AG08396 (cell line): ENCODE data around the gene TVP23A.
"Not testable (repeated sequence)": the region's sequence is repeated elsewhere in the genome, so short reads cannot be mapped to it uniquely, and the experiment has no call there.

Experiments
- DNase-seq: peaks from one replicate; pipeline ENCODE4 v3.0.0; 2012; ENCODE audit warnings: low spot score, mixed read lengths

TVP23A gene

DNA sequence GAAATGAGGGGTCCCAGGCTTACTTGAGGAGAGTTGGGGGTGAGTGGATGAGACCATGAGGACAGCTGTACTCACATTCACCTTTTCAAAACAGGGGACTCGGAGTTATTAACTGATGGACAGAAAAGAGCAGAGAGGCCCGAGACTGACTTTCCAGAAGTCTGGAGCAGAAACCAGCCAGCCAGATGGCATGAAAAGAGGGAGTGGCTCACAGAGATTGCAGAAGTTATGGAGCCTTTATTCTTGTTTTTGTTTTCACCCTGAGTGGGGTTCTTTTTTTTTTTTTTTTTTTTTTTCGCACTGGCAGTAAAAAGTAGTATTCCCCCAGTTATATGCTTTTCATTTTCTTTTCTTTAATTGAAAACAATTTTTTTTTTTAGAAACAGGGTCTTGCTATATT is 18.9 kb downstream of the TVP23A start:
- DNase-seq: no peak

GRCh38 chr16:10791048-10791447 is 27.5 kb downstream of the TVP23A start:
- no peak for DNase-seq

GRCh38 chr16:10788630-10789029 is 30.0 kb downstream of the TVP23A start:
- not testable (repeated sequence) for DNase-seq

- DNase-seq: no peak
Measured at GRCh38 chr16:10787304-10787703, 31.3 kb downstream of the TVP23A start.

- DNase-seq: no peak
Measured at GRCh38 chr16:10782628-10783027, 36.0 kb downstream of the TVP23A start.

DNA sequence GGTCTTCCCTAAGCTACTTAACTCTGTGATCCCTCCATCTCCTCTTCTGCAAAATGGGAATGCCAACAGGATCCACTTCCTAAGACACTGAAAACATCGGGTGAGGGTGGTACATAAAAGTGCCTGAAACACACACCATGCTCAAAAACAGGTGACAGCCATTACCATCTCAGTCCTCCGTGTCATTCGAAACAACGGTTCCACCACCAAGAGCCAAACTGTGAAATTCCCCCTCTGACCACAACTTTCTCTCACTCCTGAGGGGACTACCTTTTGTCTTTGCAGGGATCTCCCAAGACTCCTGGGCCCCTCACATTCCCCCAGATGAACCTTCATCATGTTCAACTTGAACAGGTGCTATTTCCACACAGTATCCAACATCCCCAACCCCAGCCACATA is 38.0 kb downstream of the TVP23A start:
- no peak for DNase-seq

GRCh38 chr16:10779908-10780307 is 38.7 kb downstream of the TVP23A start:
- DNase-seq: not testable (repeated sequence)

GRCh38 chr16:10777356-10777755 is 41.2 kb downstream of the TVP23A start:
- no peak for DNase-seq

GRCh38 chr16:10776923-10777322 is 41.7 kb downstream of the TVP23A start:
- not testable (repeated sequence) for DNase-seq

- no peak for DNase-seq
Measured at GRCh38 chr16:10776280-10776679, 42.3 kb downstream of the TVP23A start.

- no peak for DNase-seq
Measured at GRCh38 chr16:10770907-10771306, 47.7 kb downstream of the TVP23A start.

- no peak for DNase-seq
Measured at GRCh38 chr16:10769381-10769780, 49.2 kb downstream of the TVP23A start.

DNA sequence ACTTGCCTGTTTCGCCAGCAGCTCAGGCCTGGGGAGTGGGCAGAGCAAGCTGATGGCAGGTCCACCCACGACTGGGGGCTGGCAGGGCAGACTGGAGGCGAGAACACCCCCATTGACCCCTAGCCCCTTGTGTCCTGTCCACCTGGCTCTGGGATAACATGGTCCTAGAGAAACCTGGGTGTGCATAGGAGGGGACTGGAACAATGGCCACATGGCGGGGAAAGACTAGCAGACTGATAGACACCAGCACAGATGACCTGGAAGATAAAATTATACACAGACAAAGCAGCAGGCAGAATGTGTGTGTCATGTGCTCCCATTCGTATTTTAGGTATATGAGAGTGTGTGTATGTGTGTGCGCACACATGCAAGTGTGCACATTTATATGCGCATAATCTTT is 51.5 kb downstream of the TVP23A start:
- no peak for DNase-seq

DNA sequence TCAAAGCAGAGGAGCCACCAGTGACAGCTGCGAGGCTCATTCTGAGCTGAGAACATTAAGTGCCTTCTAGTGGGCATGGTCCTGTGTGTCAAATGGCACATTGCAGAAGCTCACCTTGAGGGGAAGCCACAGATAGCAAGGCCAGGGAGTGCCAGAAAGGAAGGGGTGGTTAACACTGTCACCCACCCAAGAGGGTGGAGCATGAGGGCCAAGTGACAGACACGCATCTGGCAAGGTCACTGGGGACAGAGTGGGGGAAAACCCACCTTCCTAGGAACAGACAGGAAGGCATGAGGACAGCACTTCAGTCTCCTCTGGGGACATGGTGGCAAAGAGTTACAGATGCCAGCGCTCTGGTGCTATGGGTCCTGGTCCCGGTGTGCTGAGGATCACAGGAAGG is 52.8 kb downstream of the TVP23A start:
- no peak for DNase-seq

GRCh38 chr16:10763456-10763855 is 55.1 kb downstream of the TVP23A start:
- DNase-seq: no peak

GRCh38 chr16:10762336-10763016 is 56.1 kb downstream of the TVP23A start:
- no peak for DNase-seq

- DNase-seq: no peak
Measured at GRCh38 chr16:10761373-10761772, 57.2 kb downstream of the TVP23A start.

- DNase-seq: no peak
Measured at GRCh38 chr16:10760858-10761257, 57.7 kb downstream of the TVP23A start.

DNA sequence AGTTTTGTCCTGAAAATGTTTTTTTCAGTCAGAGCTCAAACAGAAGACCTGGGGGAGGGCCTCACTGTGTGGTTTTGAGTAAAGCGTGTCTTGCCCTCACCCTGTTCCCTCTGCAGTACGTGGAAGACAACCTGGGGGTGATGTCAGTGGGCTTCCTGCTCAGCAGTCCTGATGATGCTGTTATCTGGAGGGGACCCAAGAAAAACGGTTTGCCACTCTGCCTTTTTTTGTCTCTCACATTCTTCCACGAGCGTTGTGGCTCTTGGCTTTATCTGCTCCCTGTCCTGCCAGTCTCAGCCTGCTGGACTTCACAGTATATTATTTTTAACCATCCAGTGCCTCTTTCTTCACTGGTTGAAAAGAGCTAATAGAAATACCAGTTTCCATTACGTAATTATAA is 62.0 kb downstream of the TVP23A start:
- DNase-seq: no peak

GRCh38 chr16:10754941-10755340 is 63.7 kb downstream of the TVP23A start:
- peak; percentile 46 for DNase-seq

GRCh38 chr16:10753670-10754069 is 64.9 kb downstream of the TVP23A start:
- no peak for DNase-seq

DNA sequence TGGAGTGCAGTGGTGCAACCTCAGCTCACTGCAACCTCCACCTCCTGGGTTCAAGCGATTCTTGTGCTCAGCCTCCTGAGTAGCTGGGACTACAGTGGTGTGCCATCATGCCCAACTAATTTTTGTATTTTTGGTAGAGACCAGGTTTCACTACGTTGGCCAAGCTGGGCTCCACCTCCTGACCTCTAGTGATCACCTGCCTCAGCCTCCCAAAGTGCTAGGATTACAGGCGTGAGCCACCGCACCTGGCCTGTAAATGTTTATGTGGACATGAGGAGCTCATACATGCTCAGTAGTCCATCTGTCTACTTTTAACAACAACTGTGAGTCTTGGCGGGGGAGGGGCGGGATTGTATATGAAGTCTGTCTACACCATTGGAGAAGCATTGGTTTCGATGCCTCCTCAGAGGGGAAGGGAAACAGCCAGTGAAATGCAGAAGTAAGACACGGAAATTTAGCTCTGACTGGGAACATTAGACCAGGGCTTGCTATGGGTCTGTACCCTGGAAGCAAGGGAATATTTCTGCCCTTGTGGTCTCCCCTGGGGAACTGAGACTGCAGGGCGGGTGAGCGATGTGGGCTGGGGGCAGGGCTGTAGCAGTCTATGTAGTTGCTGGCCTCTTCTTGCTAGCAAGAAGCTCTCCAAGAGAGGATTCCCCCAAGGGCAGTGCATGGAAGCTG is 65.6 kb downstream of the TVP23A start:
- no peak for DNase-seq

GRCh38 chr16:10751291-10751697 is 67.3 kb downstream of the TVP23A start:
- no peak for DNase-seq

DNA sequence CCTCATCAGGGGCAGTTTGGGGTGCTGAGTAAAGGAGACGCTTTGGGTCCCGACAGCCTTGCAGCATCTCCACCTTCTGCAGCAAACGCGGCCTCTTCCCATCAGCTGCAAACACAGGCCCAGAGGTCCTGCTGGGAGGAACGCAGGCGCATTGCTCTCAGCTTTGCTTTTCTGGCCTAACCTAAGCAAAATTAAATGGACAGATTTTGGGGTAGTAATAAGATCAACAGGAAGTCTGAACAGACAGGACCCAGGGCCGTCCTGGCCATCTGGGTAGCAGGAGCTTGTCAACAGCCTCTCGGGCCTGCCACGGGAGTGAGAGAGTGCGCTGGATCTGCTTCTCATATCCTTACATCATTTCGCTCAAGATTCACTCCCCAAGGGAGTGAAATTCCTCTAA is 67.8 kb downstream of the TVP23A start:
- DNase-seq: no peak
